ENCODE results near the gene DIABLO. TPM values are rescaled to one million over a fixed set of nuclear protein-coding genes. Genes with fewer than 3 reads are reported as not detected.

DIABLO gene
- total and polyA plus RNA-seq, 2 donors, result 48.5 to 62.5 TPM

DNA sequence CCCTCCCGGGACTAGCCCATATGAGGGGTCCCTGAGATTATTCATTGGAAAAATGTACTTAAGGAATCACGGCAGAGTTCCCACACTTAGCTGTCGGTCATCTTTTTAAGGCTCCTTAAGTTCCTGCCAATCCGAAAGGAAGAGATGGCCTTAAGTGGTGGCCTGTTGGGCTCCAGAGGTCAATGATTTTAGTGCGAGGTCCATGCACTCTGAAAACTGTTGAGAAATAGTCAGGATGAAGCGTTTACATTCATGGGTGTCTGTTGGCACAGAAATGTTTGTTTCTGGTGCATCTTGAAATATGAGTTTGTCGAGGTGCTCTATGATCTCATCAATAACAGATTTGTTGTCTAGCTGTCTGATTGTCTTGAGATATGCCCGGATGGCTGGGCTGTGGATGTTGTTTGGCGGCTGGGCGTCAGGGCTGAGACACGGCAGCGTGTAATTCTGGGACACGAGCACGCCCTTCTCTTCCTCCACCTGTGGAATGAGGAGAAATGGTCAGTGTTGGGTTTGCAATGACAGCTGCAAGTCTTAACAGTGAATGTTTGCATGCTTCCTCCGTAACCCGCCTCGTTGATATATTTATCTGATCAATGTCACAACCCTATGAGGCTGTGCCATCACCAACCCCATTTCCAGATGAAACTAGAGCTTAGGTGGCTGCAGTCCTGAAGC lies 53.5 kb downstream of the DIABLO start:
- H3K36me3 ChIP-seq (ENCODE audit: control insufficient read depth in 2 of 2, insufficient read depth in 2 of 2, low read length in 1 of 2), result no peaks in the 10 kb centered on the region
- no peaks in the 10 kb centered on the region for H3K4me1 ChIP-seq (ENCODE audit: control insufficient read depth in 2 of 2, insufficient read depth in 2 of 2, low read length in 2 of 2)
- H3K9me3 ChIP-seq (ENCODE audit: control insufficient read depth in 2 of 2, insufficient read depth in 1 of 2, low read length in 1 of 2), result no peaks in the 10 kb centered on the region
- H3K27me3 ChIP-seq (ENCODE audit: control insufficient read depth in 2 of 2, insufficient read depth in 1 of 2, low read length in 1 of 2), result peaks cover 0 to 2% of the 10 kb centered on the region in 2 donors
- H3K27ac ChIP-seq (ENCODE audit: low read depth in 1 of 2, low read length in 1 of 2), result no peak overlapping the region
- no peak overlapping the region for H3K4me3 ChIP-seq (ENCODE audit: low read length in 2 of 2)
- DNase-seq (ENCODE audit: low read depth in 6 of 9, low spot score in 9 of 9), result no peak
- 94% methylated on average over 17 of the region's 17 CpGs for WGBS

DNA sequence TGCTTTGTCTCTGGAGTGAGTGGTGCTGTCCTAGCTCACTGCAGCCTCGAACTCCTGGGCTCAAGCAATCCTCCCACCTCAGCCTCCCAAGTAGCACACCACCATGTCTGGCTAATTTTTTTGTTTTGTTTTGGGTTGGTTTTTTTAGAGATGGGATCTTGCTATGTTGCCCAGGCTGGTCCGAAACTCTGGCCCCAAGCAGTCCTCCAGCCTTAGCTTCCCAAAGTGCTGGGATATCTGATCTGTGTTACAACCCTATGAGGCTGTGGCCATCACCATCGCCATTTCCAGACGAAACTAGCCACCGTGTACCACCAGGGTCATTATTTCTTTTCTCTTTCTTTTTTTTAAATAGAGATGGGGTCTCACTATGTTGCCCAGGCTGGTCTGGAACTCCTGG lies 54.5 kb downstream of the DIABLO start:
- Histone ChIP-seq H3K9me3 (ENCODE audit: control insufficient read depth in 2 of 2, insufficient read depth in 1 of 2, low read length in 1 of 2) (no peaks in the 10 kb centered on the region), H3K27me3 (ENCODE audit: control insufficient read depth in 2 of 2, insufficient read depth in 1 of 2, low read length in 1 of 2) (peaks cover 0 to 2% of the 10 kb centered on the region in 2 donors), H3K36me3 (ENCODE audit: control insufficient read depth in 2 of 2, insufficient read depth in 2 of 2, low read length in 1 of 2) (no peaks in the 10 kb centered on the region), H3K4me1 (ENCODE audit: control insufficient read depth in 2 of 2, insufficient read depth in 2 of 2, low read length in 2 of 2) (no peaks in the 10 kb centered on the region), H3K4me3 (ENCODE audit: low read length in 2 of 2) (no peak overlapping the region), H3K27ac (ENCODE audit: low read depth in 1 of 2, low read length in 1 of 2) (no peak overlapping the region)
- DNase-seq (ENCODE audit: low read depth in 6 of 9, low spot score in 9 of 9), result no peak
- 96% methylated on average over 5 of the region's 5 CpGs for WGBS

DNA sequence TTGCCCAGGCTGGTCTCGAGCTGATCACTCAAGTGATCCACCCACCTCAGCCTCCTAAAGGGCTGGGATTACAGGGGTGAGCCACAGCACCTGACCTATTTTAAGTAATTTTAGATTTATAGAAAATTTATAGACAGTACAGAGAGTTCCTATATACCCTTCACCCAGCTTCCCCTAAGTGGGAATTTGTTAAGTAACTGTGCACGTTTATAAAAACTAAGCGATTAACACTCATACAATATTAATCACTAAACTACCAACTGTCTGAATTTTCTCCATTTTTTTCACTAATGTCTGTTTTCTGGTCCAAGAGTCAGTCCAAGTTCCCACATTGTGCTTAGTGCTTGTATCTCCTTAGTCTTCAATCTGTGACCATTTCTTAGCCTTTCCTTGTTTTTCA lies 57.4 kb downstream of the DIABLO start:
- Histone ChIP-seq H3K36me3 (ENCODE audit: control insufficient read depth in 2 of 2, insufficient read depth in 2 of 2, low read length in 1 of 2) (no peaks in the 10 kb centered on the region), H3K4me1 (ENCODE audit: control insufficient read depth in 2 of 2, insufficient read depth in 2 of 2, low read length in 2 of 2) (no peaks in the 10 kb centered on the region), H3K27ac (ENCODE audit: low read depth in 1 of 2, low read length in 1 of 2) (no peak overlapping the region), H3K4me3 (ENCODE audit: low read length in 2 of 2) (no peak overlapping the region), H3K27me3 (ENCODE audit: control insufficient read depth in 2 of 2, insufficient read depth in 1 of 2, low read length in 1 of 2) (no peaks in the 10 kb centered on the region), H3K9me3 (ENCODE audit: control insufficient read depth in 2 of 2, insufficient read depth in 1 of 2, low read length in 1 of 2) (no peaks in the 10 kb centered on the region)
- over 99% methylated on average over 3 of the region's 3 CpGs for WGBS
- no peak for DNase-seq (ENCODE audit: low read depth in 6 of 9, low spot score in 9 of 9)

DNA sequence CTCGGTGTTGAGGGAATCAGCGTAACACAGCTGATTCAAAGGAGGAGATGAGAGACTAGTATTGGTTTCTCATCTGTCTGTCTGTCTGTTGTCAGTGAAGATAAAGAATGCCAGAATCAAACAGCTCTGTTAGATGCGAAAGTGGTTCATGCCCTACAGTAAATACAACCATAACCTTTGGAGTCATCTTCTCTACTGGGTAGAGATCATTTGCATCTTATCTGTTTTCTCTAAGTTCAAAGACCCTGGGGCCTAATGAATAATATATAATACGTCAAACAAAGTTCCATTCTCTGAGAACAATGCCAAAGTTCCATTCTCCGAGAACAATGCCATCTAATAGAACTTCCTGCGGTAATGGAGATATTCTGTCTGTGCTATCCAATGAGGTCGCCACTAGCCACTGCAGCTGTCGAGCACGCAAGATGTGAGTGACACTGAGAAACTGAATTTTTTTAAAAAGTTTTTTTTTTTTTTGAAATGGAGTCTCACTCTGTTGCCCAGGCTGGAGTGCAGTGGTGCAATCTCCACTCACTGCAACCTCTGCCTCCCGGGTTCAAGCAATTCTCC lies 58.4 kb downstream of the DIABLO start:
- H3K27ac ChIP-seq (ENCODE audit: low read depth in 1 of 2, low read length in 1 of 2), result no peak overlapping the region
- WGBS, result 95% methylated on average over 10 of the region's 10 CpGs

DNA sequence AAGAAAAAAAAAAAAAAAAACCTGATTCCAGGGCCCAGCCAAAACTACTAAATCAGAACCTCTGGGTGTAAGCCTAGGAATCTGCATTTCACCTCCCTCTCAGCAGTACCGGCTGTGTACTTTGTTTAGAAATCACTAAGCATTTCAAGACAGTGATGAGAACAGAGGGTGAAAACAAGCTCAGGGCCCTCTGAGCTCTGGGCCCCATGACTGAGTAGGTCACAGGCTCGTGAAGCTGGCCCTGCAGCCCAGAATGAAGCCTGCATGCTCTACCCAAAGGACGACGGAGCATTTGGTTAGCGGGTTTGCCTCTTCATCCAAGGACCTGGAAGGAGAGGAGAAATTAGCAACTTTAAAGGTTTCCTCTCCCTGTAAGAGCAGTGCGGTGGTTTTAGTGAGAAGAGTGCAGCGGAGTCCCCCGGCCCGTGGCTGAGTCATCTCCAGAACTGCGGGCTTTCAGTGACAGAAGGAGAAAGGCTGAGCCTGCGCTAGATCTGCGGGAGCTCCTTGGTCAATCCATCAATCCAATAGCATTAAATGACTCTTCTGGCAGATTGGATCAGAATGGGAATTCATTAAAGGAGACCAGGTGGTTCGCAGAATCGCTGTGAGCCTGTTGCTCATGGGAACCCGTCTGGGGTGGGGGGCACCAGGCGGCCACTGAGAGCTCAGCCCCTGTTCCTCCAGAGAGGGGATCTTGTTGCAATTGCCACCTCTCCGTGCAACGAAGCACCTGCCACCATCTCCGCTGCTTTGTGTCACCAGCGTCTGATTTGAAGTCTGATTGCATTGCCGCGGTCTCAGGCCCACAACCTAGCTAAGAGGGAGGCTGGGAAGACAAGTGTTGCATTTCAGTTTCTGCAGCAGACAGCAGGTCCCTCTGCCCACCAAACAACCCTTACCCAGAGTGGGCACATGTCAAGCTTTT lies 59.2 kb downstream of the DIABLO start:
- Histone ChIP-seq H3K27me3 (ENCODE audit: control insufficient read depth in 2 of 2, insufficient read depth in 1 of 2, low read length in 1 of 2) (no peaks in the 10 kb centered on the region), H3K9me3 (ENCODE audit: control insufficient read depth in 2 of 2, insufficient read depth in 1 of 2, low read length in 1 of 2) (no peaks in the 10 kb centered on the region), H3K27ac (ENCODE audit: low read depth in 1 of 2, low read length in 1 of 2) (no peak overlapping the region), H3K4me3 (ENCODE audit: low read length in 2 of 2) (no peak overlapping the region), H3K4me1 (ENCODE audit: control insufficient read depth in 2 of 2, insufficient read depth in 2 of 2, low read length in 2 of 2) (no peaks in the 10 kb centered on the region), H3K36me3 (ENCODE audit: control insufficient read depth in 2 of 2, insufficient read depth in 2 of 2, low read length in 1 of 2) (no peaks in the 10 kb centered on the region)
- DNase-seq (ENCODE audit: low read depth in 6 of 9, low spot score in 9 of 9), result no peak
- WGBS, result 90% methylated on average over 22 of the region's 22 CpGs

More for the DNA sequence above, 58.4 kb downstream of the DIABLO start:
- Histone ChIP-seq H3K4me3 (ENCODE audit: low read length in 2 of 2) (no peak overlapping the region), H3K27me3 (ENCODE audit: control insufficient read depth in 2 of 2, insufficient read depth in 1 of 2, low read length in 1 of 2) (no peaks in the 10 kb centered on the region), H3K4me1 (ENCODE audit: control insufficient read depth in 2 of 2, insufficient read depth in 2 of 2, low read length in 2 of 2) (no peaks in the 10 kb centered on the region), H3K9me3 (ENCODE audit: control insufficient read depth in 2 of 2, insufficient read depth in 1 of 2, low read length in 1 of 2) (no peaks in the 10 kb centered on the region), H3K36me3 (ENCODE audit: control insufficient read depth in 2 of 2, insufficient read depth in 2 of 2, low read length in 1 of 2) (no peaks in the 10 kb centered on the region)
- DNase-seq (ENCODE audit: low read depth in 6 of 9, low spot score in 9 of 9), result no peak

DNA sequence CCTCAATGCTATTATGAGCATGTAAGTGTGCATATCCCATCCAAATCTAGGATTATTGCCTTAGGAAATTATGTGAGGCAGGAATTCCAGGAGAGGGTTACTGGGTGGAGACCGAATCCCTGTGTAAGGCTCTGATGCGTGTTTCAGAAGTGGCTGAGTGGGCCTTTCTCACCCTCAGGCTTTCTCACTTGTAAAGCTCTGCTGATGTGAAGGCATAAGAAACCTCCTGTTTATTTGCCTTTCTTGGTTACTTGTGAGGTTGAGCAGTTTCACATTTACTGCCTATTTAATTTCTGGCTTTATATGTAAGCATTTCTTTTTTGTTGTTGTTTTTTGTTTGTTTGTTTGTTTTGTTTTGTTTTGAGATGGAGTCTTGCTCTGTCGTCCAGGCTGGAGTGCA lies 62.9 kb downstream of the DIABLO start:
- no peak for DNase-seq (ENCODE audit: low read depth in 6 of 9, low spot score in 9 of 9)
- Histone ChIP-seq H3K4me1 (ENCODE audit: control insufficient read depth in 2 of 2, insufficient read depth in 2 of 2, low read length in 2 of 2) (no peaks in the 10 kb centered on the region), H3K9me3 (ENCODE audit: control insufficient read depth in 2 of 2, insufficient read depth in 1 of 2, low read length in 1 of 2) (no peaks in the 10 kb centered on the region), H3K27me3 (ENCODE audit: control insufficient read depth in 2 of 2, insufficient read depth in 1 of 2, low read length in 1 of 2) (no peaks in the 10 kb centered on the region), H3K27ac (ENCODE audit: low read depth in 1 of 2, low read length in 1 of 2) (no peak overlapping the region), H3K36me3 (ENCODE audit: control insufficient read depth in 2 of 2, insufficient read depth in 2 of 2, low read length in 1 of 2) (no peaks in the 10 kb centered on the region), H3K4me3 (ENCODE audit: low read length in 2 of 2) (no peak overlapping the region)
- WGBS, result 98% methylated on average over 3 of the region's 3 CpGs

DNA sequence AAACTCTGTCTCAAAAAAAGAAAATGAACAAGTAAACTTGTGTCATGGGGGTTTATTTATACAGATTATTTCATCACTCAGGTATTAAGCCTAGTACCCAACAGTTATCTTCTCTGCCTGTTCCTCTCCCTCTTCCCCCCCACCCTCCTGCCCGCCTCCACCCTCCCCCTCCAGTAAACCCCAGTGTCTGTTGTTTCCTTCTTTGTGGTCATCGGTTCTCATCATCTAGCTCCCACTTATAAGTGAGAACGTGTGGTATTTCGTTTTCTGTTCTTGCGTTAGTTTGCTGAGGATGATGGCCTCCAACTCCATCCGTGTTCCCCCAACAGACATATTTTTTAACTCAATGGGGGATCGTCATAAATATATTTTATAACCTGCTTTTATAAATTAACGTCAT lies 64.2 kb downstream of the DIABLO start:
- Histone ChIP-seq H3K27ac (ENCODE audit: low read depth in 1 of 2, low read length in 1 of 2) (no peak overlapping the region), H3K9me3 (ENCODE audit: control insufficient read depth in 2 of 2, insufficient read depth in 1 of 2, low read length in 1 of 2) (no peaks in the 10 kb centered on the region), H3K27me3 (ENCODE audit: control insufficient read depth in 2 of 2, insufficient read depth in 1 of 2, low read length in 1 of 2) (no peaks in the 10 kb centered on the region), H3K4me3 (ENCODE audit: low read length in 2 of 2) (no peak overlapping the region), H3K36me3 (ENCODE audit: control insufficient read depth in 2 of 2, insufficient read depth in 2 of 2, low read length in 1 of 2) (no peaks in the 10 kb centered on the region), H3K4me1 (ENCODE audit: control insufficient read depth in 2 of 2, insufficient read depth in 2 of 2, low read length in 2 of 2) (no peaks in the 10 kb centered on the region)
- DNase-seq (ENCODE audit: low read depth in 6 of 9, low spot score in 9 of 9), result peak in 1 of 9 donors; percentile 13
- 35% methylated on average over 8 of the region's 8 CpGs for WGBS

DNA sequence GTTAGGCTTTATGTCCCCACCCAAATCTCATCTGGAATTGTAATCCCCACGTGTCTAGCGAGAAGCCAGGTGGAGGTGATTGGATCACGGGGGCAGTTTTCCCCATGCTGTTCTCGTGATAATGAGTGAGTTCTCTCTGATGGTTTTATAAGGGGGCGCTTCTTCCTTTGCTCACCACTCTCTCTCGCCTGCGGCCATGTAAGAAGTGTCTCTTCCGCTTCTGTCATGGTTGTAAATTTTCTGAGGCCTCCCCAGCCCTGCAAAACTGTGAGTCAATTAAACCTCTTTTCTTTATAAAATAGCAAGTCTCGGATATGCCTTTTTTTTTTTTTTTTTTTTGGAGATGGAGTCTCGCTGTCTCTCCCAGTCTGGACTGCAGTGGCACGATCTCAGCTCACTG lies 65.1 kb downstream of the DIABLO start:
- no peak for DNase-seq (ENCODE audit: low read depth in 6 of 9, low spot score in 9 of 9)
- Histone ChIP-seq H3K9me3 (ENCODE audit: control insufficient read depth in 2 of 2, insufficient read depth in 1 of 2, low read length in 1 of 2) (no peaks in the 10 kb centered on the region), H3K36me3 (ENCODE audit: control insufficient read depth in 2 of 2, insufficient read depth in 2 of 2, low read length in 1 of 2) (no peaks in the 10 kb centered on the region), H3K4me3 (ENCODE audit: low read length in 2 of 2) (no peak overlapping the region), H3K27ac (ENCODE audit: low read depth in 1 of 2, low read length in 1 of 2) (no peak overlapping the region), H3K4me1 (ENCODE audit: control insufficient read depth in 2 of 2, insufficient read depth in 2 of 2, low read length in 2 of 2) (no peaks in the 10 kb centered on the region), H3K27me3 (ENCODE audit: control insufficient read depth in 2 of 2, insufficient read depth in 1 of 2, low read length in 1 of 2) (no peaks in the 10 kb centered on the region)
- 94% methylated on average over 11 of the region's 11 CpGs for WGBS

DNA sequence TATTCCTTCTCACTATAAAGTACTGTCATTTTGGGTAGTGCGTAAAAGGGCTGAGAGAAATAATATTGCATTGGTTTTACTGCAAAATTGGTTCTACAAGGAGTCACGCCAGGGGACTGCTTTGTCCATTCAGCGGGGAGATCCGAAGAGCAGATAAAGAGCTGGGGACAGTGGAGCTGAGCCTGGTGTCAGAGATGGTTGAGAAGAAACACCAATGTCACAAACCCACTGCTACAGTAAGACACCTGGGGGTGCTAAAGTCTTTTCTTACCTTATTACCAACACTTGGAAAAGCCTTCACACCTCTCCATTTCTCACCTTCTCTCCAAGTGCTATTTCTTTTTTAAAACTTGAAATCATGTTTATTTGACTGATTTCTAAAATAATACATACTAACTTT lies 66.0 kb downstream of the DIABLO start:
- Histone ChIP-seq H3K4me1 (ENCODE audit: control insufficient read depth in 2 of 2, insufficient read depth in 2 of 2, low read length in 2 of 2) (no peaks in the 10 kb centered on the region), H3K4me3 (ENCODE audit: low read length in 2 of 2) (no peak overlapping the region), H3K27me3 (ENCODE audit: control insufficient read depth in 2 of 2, insufficient read depth in 1 of 2, low read length in 1 of 2) (no peaks in the 10 kb centered on the region), H3K27ac (ENCODE audit: low read depth in 1 of 2, low read length in 1 of 2) (no peak overlapping the region), H3K9me3 (ENCODE audit: control insufficient read depth in 2 of 2, insufficient read depth in 1 of 2, low read length in 1 of 2) (no peaks in the 10 kb centered on the region), H3K36me3 (ENCODE audit: control insufficient read depth in 2 of 2, insufficient read depth in 2 of 2, low read length in 1 of 2) (no peaks in the 10 kb centered on the region)
- WGBS, result 72% methylated on average over 4 of the region's 4 CpGs
- no peak for DNase-seq (ENCODE audit: low read depth in 6 of 9, low spot score in 9 of 9)

Measured in thymus (tissue), 11 donors.